ENCODE results near the gene AOPEP.
"Not testable (repeated sequence)": the region's sequence is repeated elsewhere in the genome, so short reads cannot be mapped to it uniquely, and the experiment has no call there.

- TF ChIP-seq, protein P1, sequence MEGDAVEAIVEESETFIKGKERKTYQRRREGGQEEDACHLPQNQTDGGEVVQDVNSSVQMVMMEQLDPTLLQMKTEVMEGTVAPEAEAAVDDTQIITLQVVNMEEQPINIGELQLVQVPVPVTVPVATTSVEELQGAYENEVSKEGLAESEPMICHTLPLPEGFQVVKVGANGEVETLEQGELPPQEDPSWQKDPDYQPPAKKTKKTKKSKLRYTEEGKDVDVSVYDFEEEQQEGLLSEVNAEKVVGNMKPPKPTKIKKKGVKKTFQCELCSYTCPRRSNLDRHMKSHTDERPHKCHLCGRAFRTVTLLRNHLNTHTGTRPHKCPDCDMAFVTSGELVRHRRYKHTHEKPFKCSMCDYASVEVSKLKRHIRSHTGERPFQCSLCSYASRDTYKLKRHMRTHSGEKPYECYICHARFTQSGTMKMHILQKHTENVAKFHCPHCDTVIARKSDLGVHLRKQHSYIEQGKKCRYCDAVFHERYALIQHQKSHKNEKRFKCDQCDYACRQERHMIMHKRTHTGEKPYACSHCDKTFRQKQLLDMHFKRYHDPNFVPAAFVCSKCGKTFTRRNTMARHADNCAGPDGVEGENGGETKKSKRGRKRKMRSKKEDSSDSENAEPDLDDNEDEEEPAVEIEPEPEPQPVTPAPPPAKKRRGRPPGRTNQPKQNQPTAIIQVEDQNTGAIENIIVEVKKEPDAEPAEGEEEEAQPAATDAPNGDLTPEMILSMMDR (IDR thresholded peaks at IDR 0.05), result not testable (repeated sequence)
- not testable (repeated sequence) for TF ChIP-seq POLR2AphosphoS5 (IDR thresholded peaks at IDR 0.05; ENCODE audit: low read depth, low read length); REST (IDR thresholded peaks at IDR 0.05; ENCODE audit: insufficient read depth in 1 of 2, low read depth in 2 of 2, low read length in 1 of 2)
Observed at GRCh38 chr9:94965631-94966030, 239.1 kb downstream of the AOPEP start.

Measured in Panc1 (cell line).